Measurements from ENCODE around the gene SLC25A44. TPM values are rescaled to one million over a fixed set of nuclear protein-coding genes. Genes with fewer than 3 reads are reported as not detected.
"Not testable (repeated sequence)": the region's sequence is repeated elsewhere in the genome, so short reads cannot be mapped to it uniquely, and the experiment has no call there.

The SLC25A44 gene
- total RNA-seq, 1 donor from 2014 or later, result 20.2 TPM

DNA sequence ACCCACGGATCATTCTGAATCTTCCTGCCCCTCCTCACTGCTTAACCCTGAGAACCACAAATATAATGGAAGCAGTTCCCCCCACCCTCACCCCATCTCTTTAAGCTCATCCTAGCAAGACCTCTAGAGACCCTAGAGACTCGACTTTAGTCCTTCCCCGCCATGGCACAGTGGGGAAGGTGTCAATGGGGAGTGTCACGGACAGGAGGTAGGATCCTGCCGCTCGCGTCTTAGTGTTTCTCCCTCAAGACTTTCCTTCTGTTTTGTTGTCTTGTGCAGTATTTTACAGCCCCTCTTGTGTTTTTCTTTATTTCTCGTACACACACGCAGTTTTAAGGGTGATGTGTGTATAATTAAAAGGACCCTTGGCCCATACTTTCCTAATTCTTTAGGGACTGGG is 18.2 kb downstream of the SLC25A44 start:
- H3K27ac Mint-ChIP-seq (ENCODE audit: unreplicated experiment), result peak overlapping the region; percentile 99
- DNase-seq (ENCODE audit: extremely low spot score, unreplicated experiment), result no peak
- H3K36me3 Mint-ChIP-seq (ENCODE audit: unreplicated experiment), result peaks cover 18% of the 10 kb centered on the region
- no peaks in the 10 kb centered on the region for H3K27me3 Mint-ChIP-seq (ENCODE audit: unreplicated experiment)
- H3K4me3 Mint-ChIP-seq (ENCODE audit: unreplicated experiment), result peak overlapping the region; percentile 93
- H3K9me3 Mint-ChIP-seq (ENCODE audit: unreplicated experiment), result no peaks in the 10 kb centered on the region
- peaks cover 19% of the 10 kb centered on the region for H3K4me1 Mint-ChIP-seq (ENCODE audit: unreplicated experiment)
- TF ChIP-seq, protein P1, sequence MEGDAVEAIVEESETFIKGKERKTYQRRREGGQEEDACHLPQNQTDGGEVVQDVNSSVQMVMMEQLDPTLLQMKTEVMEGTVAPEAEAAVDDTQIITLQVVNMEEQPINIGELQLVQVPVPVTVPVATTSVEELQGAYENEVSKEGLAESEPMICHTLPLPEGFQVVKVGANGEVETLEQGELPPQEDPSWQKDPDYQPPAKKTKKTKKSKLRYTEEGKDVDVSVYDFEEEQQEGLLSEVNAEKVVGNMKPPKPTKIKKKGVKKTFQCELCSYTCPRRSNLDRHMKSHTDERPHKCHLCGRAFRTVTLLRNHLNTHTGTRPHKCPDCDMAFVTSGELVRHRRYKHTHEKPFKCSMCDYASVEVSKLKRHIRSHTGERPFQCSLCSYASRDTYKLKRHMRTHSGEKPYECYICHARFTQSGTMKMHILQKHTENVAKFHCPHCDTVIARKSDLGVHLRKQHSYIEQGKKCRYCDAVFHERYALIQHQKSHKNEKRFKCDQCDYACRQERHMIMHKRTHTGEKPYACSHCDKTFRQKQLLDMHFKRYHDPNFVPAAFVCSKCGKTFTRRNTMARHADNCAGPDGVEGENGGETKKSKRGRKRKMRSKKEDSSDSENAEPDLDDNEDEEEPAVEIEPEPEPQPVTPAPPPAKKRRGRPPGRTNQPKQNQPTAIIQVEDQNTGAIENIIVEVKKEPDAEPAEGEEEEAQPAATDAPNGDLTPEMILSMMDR (IDR thresholded peaks at IDR 0.05), result no peak

DNA sequence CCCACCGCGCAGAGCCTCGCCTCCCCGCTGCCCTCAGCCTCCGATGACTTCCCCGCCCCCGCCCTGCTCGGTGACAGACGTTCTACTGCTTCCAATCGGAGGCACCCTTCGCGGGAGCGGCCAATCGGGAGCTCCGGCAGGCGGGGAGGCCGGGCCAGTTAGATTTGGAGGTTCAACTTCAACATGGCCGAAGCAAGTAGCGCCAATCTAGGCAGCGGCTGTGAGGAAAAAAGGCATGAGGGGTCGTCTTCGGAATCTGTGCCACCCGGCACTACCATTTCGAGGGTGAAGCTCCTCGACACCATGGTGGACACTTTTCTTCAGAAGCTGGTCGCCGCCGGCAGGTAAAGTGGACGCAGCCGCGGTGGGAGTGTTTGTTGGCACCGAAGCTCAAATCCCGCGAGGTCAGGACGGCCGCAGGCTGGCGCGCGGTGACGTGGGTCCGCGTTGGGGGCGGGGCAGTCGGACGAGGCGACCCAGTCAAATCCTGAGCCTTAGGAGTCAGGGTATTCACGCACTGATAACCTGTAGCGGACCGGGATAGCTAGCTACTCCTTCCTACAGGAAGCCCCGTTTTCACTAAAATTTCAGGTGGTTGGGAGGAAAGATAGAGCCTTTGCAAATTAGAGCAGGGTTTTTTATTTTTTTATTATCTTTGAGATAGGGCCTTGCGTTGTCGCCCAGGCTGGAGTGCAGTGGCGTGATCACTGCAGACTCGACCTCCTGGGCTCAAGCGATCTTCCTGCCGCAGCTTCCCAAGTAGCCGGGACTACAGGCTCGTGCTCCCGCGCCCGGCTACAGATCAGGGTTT is 19.1 kb downstream of the SLC25A44 start, which contains the start of gene PMF1:
Gene PMF1 (plus strand): TSS at position 175 of the 811 bp plus-strand sequence. CDS start 9 bp downstream, at position 184.
- Mint-ChIP-seq H3K4me1 (ENCODE audit: unreplicated experiment) (peaks cover 19% of the 10 kb centered on the region), H3K36me3 (ENCODE audit: unreplicated experiment) (peaks cover 15% of the 10 kb centered on the region), H3K9me3 (ENCODE audit: unreplicated experiment) (no peaks in the 10 kb centered on the region), H3K27ac (ENCODE audit: unreplicated experiment) (peak within 1 kb of the TSS; percentile 99), H3K4me3 (ENCODE audit: unreplicated experiment) (peak within 1 kb of the TSS; percentile 93), H3K27me3 (ENCODE audit: unreplicated experiment) (no peaks in the 10 kb centered on the region)
- TF ChIP-seq, protein P1 (IDR thresholded peaks at IDR 0.05), result no peak
- peak; percentile 98 for DNase-seq (ENCODE audit: extremely low spot score, unreplicated experiment)

DNA sequence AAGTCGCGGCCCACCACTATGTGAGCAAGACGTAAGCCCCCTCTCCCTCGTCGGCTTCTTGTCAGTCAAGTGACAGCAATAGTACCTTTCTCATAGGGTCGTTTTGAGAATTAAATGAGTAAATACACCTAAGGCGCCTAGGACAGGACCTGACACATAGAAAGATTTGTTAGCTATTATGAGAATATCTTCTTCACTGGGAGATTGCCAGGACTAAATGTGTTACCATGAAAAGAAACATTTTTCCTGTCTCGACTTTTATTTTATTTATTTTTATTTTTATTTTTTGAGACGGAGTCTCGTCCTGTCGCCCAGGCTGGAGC is 19.7 kb downstream of the SLC25A44 start:
- Mint-ChIP-seq H3K27me3 (ENCODE audit: unreplicated experiment) (no peaks in the 10 kb centered on the region), H3K9me3 (ENCODE audit: unreplicated experiment) (no peaks in the 10 kb centered on the region), H3K27ac (ENCODE audit: unreplicated experiment) (peak overlapping the region; percentile 99), H3K4me1 (ENCODE audit: unreplicated experiment) (peaks cover 19% of the 10 kb centered on the region), H3K36me3 (ENCODE audit: unreplicated experiment) (peaks cover 13% of the 10 kb centered on the region), H3K4me3 (ENCODE audit: unreplicated experiment) (peak overlapping the region; percentile 93)
- DNase-seq (ENCODE audit: extremely low spot score, unreplicated experiment), result no peak
- TF ChIP-seq, protein P1 (IDR thresholded peaks at IDR 0.05), result no peak

DNA sequence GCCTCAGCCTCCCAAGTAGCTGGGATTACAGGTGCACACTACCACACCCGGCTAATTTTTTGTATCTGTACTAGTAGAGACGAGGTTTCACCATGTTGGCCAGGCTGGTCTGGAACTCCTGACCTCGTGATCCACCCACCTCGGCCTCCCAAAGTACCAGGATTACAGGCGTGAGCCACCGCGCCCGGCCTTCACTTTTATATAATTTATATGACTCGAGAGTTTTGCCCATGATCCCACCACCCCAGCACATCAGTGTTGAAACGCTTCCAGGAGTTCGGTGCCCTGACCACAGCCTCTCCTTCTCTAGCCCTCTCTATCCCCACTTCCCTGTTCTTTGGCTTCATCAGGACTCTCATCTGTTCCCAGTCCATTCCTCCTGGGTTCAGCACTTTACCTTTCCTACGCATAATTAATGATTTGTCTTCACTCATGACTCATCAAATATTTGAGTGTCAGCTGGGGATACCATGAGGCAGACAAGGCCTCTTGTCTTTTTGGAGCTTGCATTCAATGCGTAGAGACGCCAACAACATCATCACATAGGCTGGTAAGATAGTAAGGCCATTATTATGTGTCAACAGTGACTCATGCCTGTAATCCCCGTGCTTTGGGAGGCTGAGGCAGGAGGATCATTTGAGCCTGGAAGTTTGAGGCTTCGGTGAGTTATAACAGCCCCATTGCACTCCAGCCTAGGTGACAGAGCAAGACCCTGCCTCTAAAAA is 20.3 kb downstream of the SLC25A44 start:
- Mint-ChIP-seq H3K27me3 (ENCODE audit: unreplicated experiment) (no peaks in the 10 kb centered on the region), H3K4me1 (ENCODE audit: unreplicated experiment) (peaks cover 19% of the 10 kb centered on the region), H3K27ac (ENCODE audit: unreplicated experiment) (peak overlapping the region; percentile 81), H3K9me3 (ENCODE audit: unreplicated experiment) (no peaks in the 10 kb centered on the region), H3K36me3 (ENCODE audit: unreplicated experiment) (peaks cover 8% of the 10 kb centered on the region), H3K4me3 (ENCODE audit: unreplicated experiment) (peak overlapping the region; percentile 70)
- DNase-seq (ENCODE audit: extremely low spot score, unreplicated experiment), result no peak
- TF ChIP-seq, protein P1 (IDR thresholded peaks at IDR 0.05), result no peak

DNA sequence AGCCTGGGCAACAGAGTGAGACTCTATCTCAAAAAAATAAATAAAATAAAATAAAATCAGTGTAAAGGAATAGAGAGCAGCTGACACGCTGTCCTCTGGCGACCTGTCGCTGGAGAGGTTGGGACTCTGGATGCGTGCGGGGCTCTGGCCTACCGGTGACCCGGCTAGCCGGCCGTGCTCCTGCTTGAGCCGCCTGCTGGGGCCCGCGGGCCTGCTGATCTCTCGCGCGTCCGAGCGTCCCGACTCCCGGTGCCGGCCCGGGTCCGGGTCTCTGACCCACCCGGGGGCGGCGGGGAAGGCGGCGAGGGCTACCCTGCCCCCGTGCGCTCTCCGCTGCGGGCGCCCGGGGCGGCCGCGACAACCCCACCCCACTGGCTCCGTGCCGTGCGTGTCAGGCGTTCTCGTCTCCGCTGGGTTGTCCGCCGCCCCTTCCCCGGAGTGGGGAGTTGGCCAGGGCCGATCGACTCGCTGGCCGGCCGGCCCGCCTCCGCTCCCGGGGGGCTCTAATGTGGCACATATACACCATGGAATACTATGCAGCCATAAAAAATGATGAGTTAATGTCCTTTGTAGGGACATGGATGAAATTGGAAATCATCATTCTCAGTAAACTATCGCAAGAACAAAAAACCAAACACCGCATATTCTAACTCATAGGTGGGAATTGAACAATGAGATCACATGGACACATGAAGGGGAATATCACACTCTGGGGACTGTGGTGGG is 22.6 kb downstream of the SLC25A44 start:
- peaks cover 10% of the 10 kb centered on the region for H3K36me3 Mint-ChIP-seq (ENCODE audit: unreplicated experiment)
- not testable (repeated sequence) for H3K4me3 Mint-ChIP-seq (ENCODE audit: unreplicated experiment); H3K27me3 Mint-ChIP-seq (ENCODE audit: unreplicated experiment); DNase-seq (ENCODE audit: extremely low spot score, unreplicated experiment); H3K27ac Mint-ChIP-seq (ENCODE audit: unreplicated experiment); H3K9me3 Mint-ChIP-seq (ENCODE audit: unreplicated experiment)
- H3K4me1 Mint-ChIP-seq (ENCODE audit: unreplicated experiment), result peaks cover 19% of the 10 kb centered on the region

Data from osteocyte (in vitro differentiated cells).